Naive thymus-derived CD8-positive, alpha-beta T cell (primary cell): ENCODE data around the gene CD22. TPM values are rescaled to one million over a fixed set of nuclear protein-coding genes. Genes with fewer than 3 reads are reported as not detected.

Experiments
- ATAC-seq, 2 donors: fragments of 150-1000 bp; cut with Tn5 transposase in 1 of 2; sonication (Bioruptor Pico), chemical (Tn5 transposase) in 1 of 2; 1 replicate in 1 of 2; 2 replicates in 1 of 2; pipeline ENCODE4 v1.10.0; 2021; ENCODE audit warnings: mild to moderate bottlenecking in 2 of 2, moderate library complexity in 2 of 2
- POLR2A ChIA-PET: fragments of 350-600 bp; sonication (Branson Sonifier 250); formaldehyde crosslinking; loops from one replicate; lab custom pipeline; 2021; ENCODE audit warnings: antibody characterized with exemption; lab: Charles Lee
- DNase-seq, 10 donors: peaks; one replicate each; pipeline versions ENCODE4 v3.0.0 to v3.0.0-alpha.2; 2020 to 2022
- H3K27ac Mint-ChIP-seq, 10 donors: one replicate each; pipeline ENCODE4 v1.8.0; 2020 to 2022; ENCODE audit warnings: mild to moderate bottlenecking in 10 of 10, mixed read lengths in 10 of 10, moderate library complexity in 4 of 10, inconsistent platforms in 1 of 10
- H3K27me3 Mint-ChIP-seq, 5 donors: one replicate each; pipeline ENCODE4 v1.8.0; 2021 to 2022; ENCODE audit warnings: mixed read lengths in 5 of 5
- H3K36me3 Mint-ChIP-seq, 3 donors: one replicate each; pipeline ENCODE4 v1.8.0; 2020 to 2022; ENCODE audit warnings: mixed read lengths in 3 of 3, mild to moderate bottlenecking in 2 of 3, inconsistent platforms in 1 of 3
- H3K4me1 Mint-ChIP-seq, 4 donors: one replicate each; pipeline ENCODE4 v1.8.0; 2021 to 2022; ENCODE audit warnings: mixed read lengths in 4 of 4
- H3K4me3 Mint-ChIP-seq, 10 donors: one replicate each; pipeline ENCODE4 v1.8.0; 2020 to 2022; ENCODE audit warnings: mild to moderate bottlenecking in 10 of 10, mixed read lengths in 10 of 10, moderate library complexity in 6 of 10, inconsistent platforms in 1 of 10
- H3K9me3 Mint-ChIP-seq, 9 donors: one replicate each; pipeline ENCODE4 v1.8.0; 2020 to 2022; ENCODE audit warnings: mixed read lengths in 9 of 9, mild to moderate bottlenecking in 3 of 9, inconsistent platforms in 1 of 9, moderate library complexity in 1 of 9
- polyA plus RNA-seq, 3 donors: library from polyadenylated mRNA; unstranded; fragments of 300-500 nt; fragmentation: Illumina TruSeq; gene quantifications; one replicate each; pipeline ENCODE4 v1.2.3, GENCODE V29; 2021
- total RNA-seq, 8 experiments: library from RNA in 2 of 8; stranded (reverse) in 2 of 8; gene quantifications; one replicate each; pipeline ENCODE4 v1.2.3 and lab custom pipeline; 2021 to 2026

CD22 gene
- total and polyA plus RNA-seq, 5 experiments from 2014 or later = 0.46 to 21.1 (median 10.4) TPM; not detected in 1

DNA sequence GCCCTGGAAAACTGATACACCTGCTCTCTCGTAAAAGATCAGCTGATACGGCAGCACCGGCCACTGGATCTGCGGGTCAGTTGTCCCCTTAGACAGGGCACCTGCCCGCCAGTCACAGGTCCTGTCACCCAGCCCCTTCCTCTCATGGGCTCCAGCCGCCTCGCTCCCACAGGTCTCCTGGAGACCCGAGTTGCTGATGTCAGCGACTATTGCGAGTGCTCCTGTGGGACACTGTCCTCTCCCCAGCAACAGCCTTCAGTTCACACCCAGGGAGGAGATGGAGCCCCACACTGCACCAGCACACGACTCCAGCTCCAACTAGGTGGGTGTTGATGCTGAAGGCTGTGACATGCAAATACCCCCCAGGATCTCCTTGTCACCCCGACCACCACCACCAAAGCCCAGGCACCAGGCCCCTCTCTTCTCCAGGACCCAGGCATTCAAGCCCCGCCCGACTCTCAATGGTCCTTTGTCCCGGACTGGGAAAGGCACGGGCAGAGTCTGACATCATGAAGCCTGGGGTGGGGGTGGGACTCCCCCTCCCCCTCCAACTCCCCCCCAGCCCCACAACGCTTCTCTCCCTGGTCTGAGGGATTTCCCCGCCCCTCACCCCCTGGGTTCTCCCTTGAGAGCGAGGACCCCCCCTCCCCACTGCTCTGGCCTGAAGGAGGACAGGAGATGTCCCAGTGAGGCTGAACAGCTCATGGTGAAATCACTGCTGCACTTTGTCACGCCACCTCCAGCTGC lies 38.4 kb upstream of the CD22 start:
- no peaks in the 10 kb centered on the region for H3K36me3 Mint-ChIP-seq
- DNase-seq (no peak), ATAC-seq (no peak)
- peak overlapping the region in 1 of 10 donors; percentile 57 for H3K27ac Mint-ChIP-seq
- POLR2A ChIA-PET = no interaction called here
- H3K4me3 Mint-ChIP-seq = no peak overlapping the region
- H3K4me1 Mint-ChIP-seq = peaks cover under 1 to 9% (median 3%) of the 10 kb centered on the region in 4 donors
- H3K27me3 Mint-ChIP-seq = peaks cover 0 to 6% (median 0%) of the 10 kb centered on the region in 5 donors
- no peaks in the 10 kb centered on the region for H3K9me3 Mint-ChIP-seq

DNA sequence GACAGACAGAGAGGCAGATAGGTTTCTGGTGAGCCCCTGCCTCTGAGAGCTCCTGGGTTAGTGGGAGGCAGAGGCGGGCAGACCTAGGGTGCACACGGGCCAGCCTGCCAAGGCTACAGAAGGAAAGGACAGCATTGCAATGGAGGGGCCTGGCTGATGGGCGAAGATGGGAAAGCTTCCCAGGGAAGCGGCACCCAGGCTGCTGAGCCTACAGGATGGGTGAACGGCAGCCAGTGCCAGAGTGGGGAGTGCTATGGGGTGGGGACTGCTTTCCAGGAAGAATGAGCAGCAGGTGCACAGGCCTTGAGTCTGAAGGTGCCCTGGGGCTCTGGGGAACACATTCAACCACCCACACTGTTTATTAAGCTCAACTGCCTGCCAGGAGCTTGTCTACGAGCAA lies 37.7 kb upstream of the CD22 start:
- ATAC-seq = no peak

DNA sequence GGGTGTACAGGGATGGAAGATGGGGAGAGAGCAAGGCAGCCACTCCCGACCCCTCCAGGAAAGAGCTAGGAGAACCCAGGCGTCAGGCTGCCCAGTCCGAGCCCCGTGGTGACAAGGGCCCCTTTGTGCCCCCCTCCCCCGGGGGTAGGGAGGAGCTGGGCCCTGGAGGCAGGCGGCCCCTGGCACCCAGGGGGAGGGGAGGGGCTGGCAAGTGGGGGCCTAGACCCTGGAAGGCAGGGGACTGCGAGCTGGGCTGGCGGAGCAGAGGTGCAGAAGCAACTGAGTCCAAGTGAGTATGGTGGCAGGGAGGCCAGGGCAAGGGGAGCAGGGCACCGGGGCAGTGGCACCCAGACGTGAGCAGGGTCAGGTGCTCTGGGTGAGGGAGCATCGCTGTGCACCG lies 37.1 kb upstream of the CD22 start, which contains the start of gene MAG:
TSS of gene MAG (plus strand) at position 246 of the 400 bp plus-strand sequence. CDS start 3,248 bp downstream, outside the sequence.
- no peak for ATAC-seq
- no peak for DNase-seq
- H3K27ac Mint-ChIP-seq = peak within 1 kb of the TSS in 2 of 10 donors; percentile 24 to 57
- H3K27me3 Mint-ChIP-seq = peaks cover 0 to 4% (median 0%) of the 10 kb centered on the region in 5 donors
- H3K4me3 Mint-ChIP-seq = no peak within 1 kb of the TSS
- H3K9me3 Mint-ChIP-seq = no peaks in the 10 kb centered on the region
- H3K4me1 Mint-ChIP-seq = peaks cover 6 to 12% (median 8%) of the 10 kb centered on the region in 4 donors
- POLR2A ChIA-PET = no interaction called here
- H3K36me3 Mint-ChIP-seq = no peaks in the 10 kb centered on the region

More for the DNA sequence above, 37.7 kb upstream of the CD22 start:
- Mint-ChIP-seq H3K4me3 (no peak overlapping the region), H3K27me3 (peaks cover 0 to 4% (median 0%) of the 10 kb centered on the region in 5 donors), H3K4me1 (peaks cover 6 to 11% (median 8%) of the 10 kb centered on the region in 4 donors), H3K9me3 (no peaks in the 10 kb centered on the region), H3K36me3 (no peaks in the 10 kb centered on the region), H3K27ac (peak overlapping the region in 1 of 10 donors; percentile 57)
- POLR2A ChIA-PET = no interaction called here
- no peak for DNase-seq

DNA sequence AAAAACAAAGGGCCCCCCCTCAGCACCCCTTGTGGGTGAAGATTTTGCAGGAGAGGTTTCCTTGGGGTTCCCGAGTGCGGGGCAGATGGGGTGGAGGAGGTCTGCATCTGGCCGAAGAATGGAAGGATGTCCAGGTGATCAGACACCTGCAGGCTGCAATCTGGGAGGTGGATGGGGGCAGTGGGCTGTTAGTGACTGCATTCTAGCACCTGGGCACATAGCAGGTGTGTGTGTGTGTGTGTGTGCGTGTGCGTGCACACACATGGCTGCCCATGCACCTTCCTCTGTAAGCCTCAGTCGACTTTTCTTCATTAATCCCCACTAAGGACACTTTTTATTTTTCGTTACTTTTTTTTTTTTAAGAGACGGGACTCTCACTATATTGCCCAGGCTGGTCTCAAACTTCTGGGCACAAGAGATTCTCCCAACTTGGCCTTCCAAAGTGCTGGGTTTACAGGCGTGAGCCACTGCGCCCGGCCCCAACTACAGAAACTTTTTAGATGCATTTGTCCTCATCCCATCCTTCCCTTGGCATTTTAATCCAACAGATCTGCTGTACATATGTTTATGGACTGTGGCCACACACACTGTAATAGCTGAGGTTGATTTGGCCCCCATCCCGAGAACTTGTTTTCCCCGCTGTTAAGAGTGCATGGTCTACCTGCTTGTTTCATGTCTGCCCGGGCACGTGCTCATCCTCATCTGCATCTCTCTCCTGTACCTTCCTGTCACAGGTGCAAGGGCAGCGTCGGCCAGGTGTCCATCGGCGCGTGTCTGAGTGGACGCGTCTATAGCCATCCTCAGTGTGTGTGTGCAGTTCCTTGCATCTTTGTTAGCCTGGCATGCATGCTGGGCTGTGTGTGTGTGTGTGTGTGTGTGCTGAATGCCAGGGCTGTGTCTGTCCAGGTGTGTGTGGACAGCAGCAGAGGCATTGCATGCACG lies 36.3 kb upstream of the CD22 start:
- Mint-ChIP-seq H3K27ac (peak overlapping the region in 2 of 10 donors; percentile 4 to 24), H3K4me3 (no peak overlapping the region), H3K9me3 (no peaks in the 10 kb centered on the region), H3K4me1 (peaks cover 6 to 12% (median 8%) of the 10 kb centered on the region in 4 donors), H3K27me3 (no peaks in the 10 kb centered on the region), H3K36me3 (no peaks in the 10 kb centered on the region)
- POLR2A ChIA-PET = no interaction called here
- DNase-seq (no peak), ATAC-seq (no peak)

DNA sequence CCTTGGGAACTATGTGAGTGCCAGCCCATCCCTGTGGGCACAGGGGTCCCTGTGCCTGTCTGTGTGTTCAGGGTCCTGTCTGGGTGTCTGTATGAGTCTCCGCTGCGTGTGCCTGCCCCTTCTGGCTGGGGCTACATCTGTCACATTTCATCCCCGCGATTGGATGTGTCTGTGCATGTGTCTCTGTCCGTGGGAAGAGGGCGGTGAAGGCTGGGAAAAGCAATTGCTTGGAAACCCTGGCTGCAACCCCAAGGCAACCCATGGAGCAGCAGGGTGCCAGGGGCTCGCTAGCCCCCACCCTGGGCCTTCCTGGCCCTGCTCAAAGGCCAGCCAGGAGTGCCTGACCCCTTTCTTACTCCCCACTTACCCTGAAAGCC lies 35.6 kb upstream of the CD22 start:
- POLR2A ChIA-PET = no interaction called here
- Mint-ChIP-seq H3K9me3 (no peaks in the 10 kb centered on the region), H3K36me3 (no peaks in the 10 kb centered on the region), H3K4me1 (peaks cover 6 to 12% (median 8%) of the 10 kb centered on the region in 4 donors), H3K4me3 (no peak overlapping the region), H3K27ac (peak overlapping the region in 1 of 10 donors; percentile 4), H3K27me3 (no peaks in the 10 kb centered on the region)
- DNase-seq (no peak), ATAC-seq (no peak)

DNA sequence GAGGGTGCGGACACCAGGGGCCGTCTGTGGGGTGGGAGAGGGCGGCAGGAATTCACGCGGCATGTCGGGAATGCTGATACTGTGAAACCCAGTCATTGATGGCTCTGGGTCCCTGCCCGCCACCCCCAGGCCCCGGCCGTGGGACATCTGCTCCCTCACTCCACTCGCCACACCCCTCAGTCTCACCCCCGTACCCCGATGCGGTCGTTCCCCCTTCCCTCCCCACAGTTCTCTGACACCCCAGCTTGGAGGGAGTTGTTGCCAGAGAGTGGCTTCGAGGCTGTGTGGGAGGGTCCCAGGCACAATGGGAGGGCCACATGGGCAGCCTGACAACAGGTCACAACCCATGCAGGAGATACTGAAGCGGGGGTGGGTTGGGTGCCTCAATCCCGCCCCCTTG lies 35.2 kb upstream of the CD22 start:
- H3K27me3 Mint-ChIP-seq = no peaks in the 10 kb centered on the region
- H3K9me3 Mint-ChIP-seq = no peaks in the 10 kb centered on the region
- H3K27ac Mint-ChIP-seq = no peak overlapping the region
- no peak for DNase-seq
- H3K36me3 Mint-ChIP-seq = no peaks in the 10 kb centered on the region
- ATAC-seq = no peak
- no peak overlapping the region for H3K4me3 Mint-ChIP-seq
- POLR2A ChIA-PET = no interaction called here
- peaks cover 6 to 12% (median 8%) of the 10 kb centered on the region in 4 donors for H3K4me1 Mint-ChIP-seq

DNA sequence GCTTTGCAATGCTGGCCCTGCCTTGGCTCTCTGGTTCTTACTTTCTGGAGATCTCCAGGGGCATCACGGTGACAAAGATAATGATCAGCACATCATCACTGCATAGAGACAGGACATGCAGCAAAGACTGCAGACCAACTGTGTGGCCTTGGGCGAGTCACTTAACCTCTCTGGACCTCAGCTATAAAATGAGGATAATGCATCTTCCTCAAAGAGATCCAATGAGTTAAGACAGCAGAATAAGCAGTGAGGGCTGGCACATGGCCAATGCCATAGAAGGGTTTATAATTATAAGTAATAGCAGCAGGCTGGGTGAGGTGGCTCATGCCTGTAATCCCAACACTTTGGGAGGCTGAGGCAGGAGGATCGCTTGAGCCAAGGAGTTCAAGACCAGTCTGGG lies 34.7 kb upstream of the CD22 start:
- Mint-ChIP-seq H3K36me3 (no peaks in the 10 kb centered on the region), H3K4me3 (no peak overlapping the region), H3K27ac (no peak overlapping the region), H3K4me1 (peaks cover 6 to 12% (median 8%) of the 10 kb centered on the region in 4 donors), H3K9me3 (no peaks in the 10 kb centered on the region), H3K27me3 (no peaks in the 10 kb centered on the region)
- POLR2A ChIA-PET = interaction anchor here (1.5 kb wide), 1 partner anchor 14 kb away, joined by 4 read pairs; no protein-coding TSS in a partner anchor
- no peak for DNase-seq
- ATAC-seq = no peak

DNA sequence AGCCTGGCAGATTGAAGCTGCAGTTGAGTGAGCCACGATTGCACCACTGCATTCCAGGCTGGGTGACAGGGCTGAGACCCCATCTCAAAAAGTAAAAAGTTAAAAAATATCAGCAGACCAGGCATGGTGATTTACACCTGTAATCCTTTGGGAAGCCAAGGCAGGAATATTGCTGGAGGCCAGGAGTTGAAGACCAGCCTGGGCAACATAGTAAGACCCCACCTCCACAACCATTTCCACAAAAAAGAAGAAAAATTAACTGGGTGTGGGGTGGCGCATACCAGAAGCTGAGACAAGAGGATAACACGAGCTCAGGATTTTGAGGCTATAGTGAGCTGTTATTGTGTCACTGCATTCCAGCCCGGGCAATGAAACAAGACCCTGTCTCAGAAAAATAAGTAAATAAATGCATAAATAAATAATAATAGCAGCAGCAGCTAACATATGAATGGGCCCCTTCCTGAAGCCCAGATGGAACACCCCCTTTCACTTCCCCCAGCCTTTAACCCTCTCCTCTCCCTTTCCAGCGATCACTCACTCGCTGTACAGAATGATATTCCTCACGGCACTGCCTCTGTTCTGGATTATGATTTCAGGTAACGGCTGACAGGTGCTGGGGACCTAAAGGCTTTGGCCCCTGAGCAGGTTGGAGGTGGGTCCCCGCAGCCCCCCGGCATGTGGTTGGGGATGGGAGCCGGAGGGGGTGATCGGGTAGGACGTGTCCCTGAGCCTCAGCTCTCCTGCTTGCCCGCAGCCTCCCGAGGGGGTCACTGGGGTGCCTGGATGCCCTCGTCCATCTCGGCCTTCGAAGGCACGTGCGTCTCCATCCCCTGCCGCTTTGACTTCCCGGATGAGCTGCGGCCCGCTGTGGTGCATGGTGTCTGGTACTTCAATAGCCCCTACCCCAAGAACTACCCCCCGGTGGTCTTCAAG lies 33.9 kb upstream of the CD22 start:
- no peaks in the 10 kb centered on the region for H3K9me3 Mint-ChIP-seq
- ATAC-seq (no peak), DNase-seq (no peak)
- H3K4me3 Mint-ChIP-seq = peak overlapping the region in 5 of 10 donors; percentile 44 to 71 (median 50)
- H3K4me1 Mint-ChIP-seq = peaks cover 6 to 12% (median 8%) of the 10 kb centered on the region in 4 donors
- H3K36me3 Mint-ChIP-seq = no peaks in the 10 kb centered on the region
- H3K27ac Mint-ChIP-seq = peak overlapping the region in 8 of 10 donors; percentile 17 to 81 (median 40)
- H3K27me3 Mint-ChIP-seq = no peaks in the 10 kb centered on the region
- POLR2A ChIA-PET = interaction anchor here (0.6 to 1.5 kb wide), 3 partner anchors 15 to 661 kb away, joined by 3 to 6 read pairs (median 4); no protein-coding TSS in a partner anchor

DNA sequence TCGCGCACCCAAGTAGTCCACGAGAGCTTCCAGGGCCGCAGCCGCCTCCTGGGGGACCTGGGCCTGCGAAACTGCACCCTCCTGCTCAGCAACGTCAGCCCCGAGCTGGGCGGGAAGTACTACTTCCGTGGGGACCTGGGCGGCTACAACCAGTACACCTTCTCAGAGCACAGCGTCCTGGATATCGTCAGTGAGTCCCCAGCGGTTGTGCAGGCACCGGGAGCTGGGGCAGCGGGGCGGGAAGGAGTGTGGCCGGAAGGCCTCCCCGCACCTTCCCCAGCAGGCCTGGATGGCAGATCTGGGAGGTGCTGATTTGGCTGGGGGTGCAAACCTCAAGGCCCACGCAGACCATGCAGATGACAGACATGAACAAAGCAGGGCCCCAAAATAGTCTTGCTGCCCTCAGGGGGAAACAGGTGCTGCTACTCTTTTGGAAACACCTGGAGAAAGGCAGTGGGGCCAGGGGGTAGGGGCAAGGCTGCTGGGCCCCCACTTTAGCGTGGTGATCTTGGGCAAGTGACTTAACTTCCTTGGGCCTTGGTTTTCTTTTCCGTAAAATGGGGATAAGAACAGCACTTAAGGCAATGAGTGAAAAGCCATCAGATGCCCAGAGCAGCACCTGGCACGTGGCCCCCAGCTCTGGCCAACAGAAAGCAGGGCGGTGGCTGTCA lies 33.1 kb upstream of the CD22 start:
- ATAC-seq (peak; percentile 92 to 94), DNase-seq (peak in 9 of 10 donors; percentile 12 to 58 (median 39))
- H3K36me3 Mint-ChIP-seq = no peaks in the 10 kb centered on the region
- peaks cover 6 to 12% (median 8%) of the 10 kb centered on the region in 4 donors for H3K4me1 Mint-ChIP-seq
- peak overlapping the region in 8 of 10 donors; percentile 10 to 71 (median 48) for H3K4me3 Mint-ChIP-seq
- no peaks in the 10 kb centered on the region for H3K9me3 Mint-ChIP-seq
- H3K27me3 Mint-ChIP-seq = no peaks in the 10 kb centered on the region
- peak overlapping the region in 8 of 10 donors; percentile 21 to 81 (median 44) for H3K27ac Mint-ChIP-seq
- POLR2A ChIA-PET = interaction anchor here (0.6 to 1.5 kb wide), 4 partner anchors 16 to 660 kb away, joined by 3 to 6 read pairs (median 4); partner anchors contain the start of gene FFAR1

DNA sequence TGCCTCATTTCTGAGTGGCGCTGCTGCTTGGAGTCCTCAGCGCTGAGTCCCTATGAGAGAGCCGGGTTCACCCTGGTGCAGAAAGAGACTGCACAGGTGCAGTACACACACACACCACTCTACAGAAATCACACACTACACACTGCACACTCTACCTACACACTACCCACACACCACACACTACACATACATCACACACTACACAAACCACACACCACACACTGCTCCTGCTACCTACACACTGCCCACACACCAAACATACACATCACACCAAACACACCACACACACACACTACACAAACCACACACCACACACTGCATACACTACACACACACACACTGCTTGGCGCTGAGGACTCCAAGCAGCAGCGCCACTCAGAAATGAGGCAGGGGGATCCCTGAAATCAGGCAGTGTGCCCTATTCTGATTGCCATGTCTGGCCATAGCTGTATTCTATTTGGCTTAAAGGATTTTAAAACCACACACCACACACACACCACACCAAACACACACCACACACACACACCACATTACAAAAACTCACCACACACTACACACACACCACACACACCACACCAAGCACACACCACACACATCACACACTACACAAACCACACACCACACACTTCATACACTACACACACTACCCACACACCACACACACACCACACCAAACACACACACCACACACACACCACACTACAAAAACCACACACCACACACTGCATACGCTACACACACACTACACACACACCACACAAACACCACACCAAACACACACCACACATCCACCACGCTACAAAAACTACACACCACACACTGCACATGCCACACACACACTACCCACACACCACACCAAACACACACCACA lies 32.1 kb upstream of the CD22 start:
- peak; percentile 11 to 13 for ATAC-seq
- POLR2A ChIA-PET = interaction anchor here (1.1 kb wide), 1 partner anchor 51 kb away, joined by 3 read pairs; the partner anchor contains the start of gene FFAR1
- H3K36me3 Mint-ChIP-seq = no peaks in the 10 kb centered on the region

More for the DNA sequence above, 32.1 kb upstream of the CD22 start:
- no peak overlapping the region for H3K27ac Mint-ChIP-seq
- no peaks in the 10 kb centered on the region for H3K9me3 Mint-ChIP-seq
- H3K4me3 Mint-ChIP-seq = no peak overlapping the region
- DNase-seq = no peak
- H3K4me1 Mint-ChIP-seq = peaks cover 6 to 12% (median 8%) of the 10 kb centered on the region in 4 donors
- no peaks in the 10 kb centered on the region for H3K27me3 Mint-ChIP-seq
